Activated CD8-positive, alpha-beta memory T cell treated with anti-CD3 and anti-CD28 coated beads for 24 hours (primary cell): ENCODE results near the gene TSPYL1.
"Not testable (repeated sequence)": the region's sequence is repeated elsewhere in the genome, so short reads cannot be mapped to it uniquely, and the experiment has no call there.

Experiments used
- DNase-seq: peaks from one replicate; pipeline ENCODE4 v3.0.0-alpha.2; 2020

TSPYL1 gene

GRCh38 chr6:116279232-116280160, at the start of gene TSPYL1:
TSS of gene TSPYL1 (minus strand) at chr6:116279930. CDS start at chr6:116279830, 100 bp downstream.
- DNase-seq = peak; percentile 95

GRCh38 chr6:116329156-116329555, 49.4 kb upstream of the TSPYL1 start:
- DNase-seq = no peak

DNA sequence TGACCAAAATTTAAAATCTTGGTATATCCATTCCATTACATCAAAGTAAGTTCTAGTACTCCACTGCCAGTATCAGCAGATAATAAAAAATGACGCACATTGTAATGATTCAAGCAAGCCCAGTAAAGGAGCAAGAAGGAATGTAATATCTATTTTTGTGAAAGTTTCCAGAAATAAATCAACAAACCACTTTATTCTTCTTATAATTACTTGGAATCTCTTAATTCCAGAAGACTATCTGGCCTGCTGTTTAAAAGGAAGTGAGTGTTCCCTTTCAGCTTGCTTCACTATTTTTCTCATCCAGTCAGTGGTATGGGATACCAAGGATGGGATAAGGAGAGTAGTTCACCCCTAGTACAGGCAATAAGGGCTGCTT, 48.8 kb upstream of the TSPYL1 start:
- DNase-seq = no peak

DNA sequence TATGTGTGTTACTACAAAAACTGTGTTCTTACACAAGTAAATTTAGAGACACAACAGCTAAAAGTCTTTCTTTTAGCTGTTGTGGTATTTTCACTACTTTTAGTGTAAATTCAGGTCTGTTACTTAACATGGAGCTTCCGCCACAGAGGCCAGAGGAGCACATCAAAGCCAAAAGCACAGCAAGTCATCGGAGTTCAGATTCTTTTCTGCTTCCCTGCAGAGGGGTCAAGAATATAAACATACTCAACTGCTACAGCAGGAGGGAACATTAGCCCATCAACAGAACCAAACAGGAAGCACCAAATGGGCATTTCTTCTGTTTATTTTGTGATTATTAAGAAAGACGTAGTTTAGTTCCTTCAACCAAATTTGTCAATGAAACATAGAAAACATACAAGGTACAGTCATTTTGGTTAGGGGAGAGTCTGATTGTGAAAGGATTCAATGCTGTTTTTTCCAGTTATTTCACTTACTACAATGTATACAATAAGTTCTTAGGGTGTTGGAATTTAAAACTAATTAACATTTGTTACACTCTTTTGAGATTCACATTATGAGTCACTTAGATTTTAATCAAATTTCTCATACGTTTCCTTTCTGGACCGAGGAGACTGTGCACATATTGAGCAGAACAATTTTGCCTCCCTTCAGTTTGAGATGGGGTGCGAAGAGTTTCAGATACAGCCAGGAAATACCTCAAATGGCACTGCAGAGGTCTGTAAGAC, 48.2 kb upstream of the TSPYL1 start:
- DNase-seq = no peak

GRCh38 chr6:116326996-116327395, 47.3 kb upstream of the TSPYL1 start:
- no peak for DNase-seq

- no peak for DNase-seq
Observed at GRCh38 chr6:116326181-116326671, 46.5 kb upstream of the TSPYL1 start.

DNA sequence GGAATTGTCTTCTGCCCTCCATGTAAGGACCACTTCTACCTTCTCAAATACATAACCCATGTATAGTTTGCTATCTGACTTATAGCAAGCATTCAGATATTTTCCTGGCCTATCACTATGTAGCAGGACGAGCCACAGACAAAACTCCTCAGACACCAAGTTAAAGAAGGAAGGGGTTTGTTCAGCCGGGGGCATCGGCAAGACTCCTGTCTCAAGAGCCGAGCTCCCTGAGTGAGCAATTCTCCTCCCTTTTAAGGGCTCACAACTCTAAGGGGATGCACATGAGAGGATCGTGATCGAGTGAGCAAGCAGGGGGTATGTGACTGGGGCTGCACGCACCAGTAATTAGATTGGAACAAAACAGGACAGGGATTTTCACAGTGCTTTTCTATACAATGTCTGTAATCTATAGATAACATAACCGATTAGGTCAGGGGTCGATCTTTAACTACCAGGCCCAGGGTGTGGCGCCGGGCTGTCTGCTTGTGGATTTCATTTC, 46.0 kb upstream of the TSPYL1 start:
- DNase-seq = not testable (repeated sequence)

DNA sequence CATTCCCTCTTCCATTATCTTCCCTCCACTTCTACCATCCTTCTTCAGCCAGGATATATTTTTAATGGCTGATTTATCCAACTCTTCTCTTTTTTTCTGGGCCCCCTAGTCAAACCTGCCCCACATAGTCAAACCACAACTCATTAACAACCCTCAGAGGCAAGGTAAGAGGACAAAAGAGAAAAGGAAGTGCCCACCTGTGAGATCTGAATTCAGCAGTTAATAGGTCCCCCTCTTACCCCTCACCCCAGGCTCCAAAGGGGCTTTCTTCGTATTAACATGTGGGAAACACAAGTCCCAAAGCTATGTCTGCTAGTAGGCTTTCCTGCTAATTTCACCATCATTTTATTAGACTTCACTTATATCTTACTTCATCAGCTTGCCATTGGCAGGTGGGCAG, 44.1 kb upstream of the TSPYL1 start:
- DNase-seq = no peak

DNA sequence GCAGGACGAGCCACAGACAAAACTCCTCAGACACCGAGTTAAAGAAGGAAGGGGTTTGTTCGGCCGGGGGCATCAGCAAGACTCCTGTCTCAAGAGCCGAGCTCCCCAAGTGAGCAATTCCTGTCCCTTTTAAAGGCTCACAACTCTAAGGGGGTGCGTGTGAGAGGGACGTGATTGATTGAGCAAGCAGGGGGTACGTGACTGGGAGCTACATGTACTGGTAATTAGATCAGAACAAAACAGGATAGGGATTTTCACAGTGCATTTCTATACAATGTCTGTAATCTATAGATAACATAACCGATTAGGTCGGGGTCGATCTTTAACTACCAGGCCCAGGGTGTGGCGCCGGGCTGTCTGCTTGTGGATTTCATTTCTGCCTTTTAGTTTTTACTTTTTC, 42.2 kb upstream of the TSPYL1 start:
- DNase-seq = not testable (repeated sequence)

DNA sequence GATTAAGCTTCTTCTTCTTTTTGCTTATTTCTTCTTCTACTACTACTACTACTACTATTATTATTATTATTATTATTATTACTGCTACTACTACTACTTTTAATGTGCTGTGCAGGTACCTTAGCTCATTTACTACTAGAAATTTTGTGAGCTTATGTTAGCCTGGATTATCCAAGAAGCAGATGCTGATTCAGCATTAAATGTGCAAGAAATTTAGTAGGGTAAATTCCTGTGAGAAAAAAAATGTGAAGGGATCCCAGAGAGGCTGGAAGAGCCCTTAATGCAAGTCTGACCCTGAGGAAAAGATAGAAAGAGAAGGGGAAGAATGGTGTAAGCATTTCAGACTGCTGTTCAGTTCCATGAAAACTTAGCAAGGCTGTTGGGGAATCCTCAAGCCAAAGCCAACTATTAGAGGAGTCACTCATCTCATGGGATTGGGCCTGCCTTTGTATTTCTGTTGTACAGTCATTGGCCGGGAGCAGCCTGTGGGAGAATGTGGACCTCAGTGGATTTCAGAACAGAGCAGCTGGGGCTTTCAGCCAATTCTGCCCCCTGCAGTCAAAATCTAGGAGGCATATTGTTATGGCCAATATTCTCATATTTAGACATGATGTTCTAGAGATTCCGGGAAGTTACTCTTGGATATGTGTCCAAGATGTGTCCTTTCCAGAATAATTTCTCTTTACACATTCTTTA, 37.2 kb upstream of the TSPYL1 start:
- DNase-seq = no peak

DNA sequence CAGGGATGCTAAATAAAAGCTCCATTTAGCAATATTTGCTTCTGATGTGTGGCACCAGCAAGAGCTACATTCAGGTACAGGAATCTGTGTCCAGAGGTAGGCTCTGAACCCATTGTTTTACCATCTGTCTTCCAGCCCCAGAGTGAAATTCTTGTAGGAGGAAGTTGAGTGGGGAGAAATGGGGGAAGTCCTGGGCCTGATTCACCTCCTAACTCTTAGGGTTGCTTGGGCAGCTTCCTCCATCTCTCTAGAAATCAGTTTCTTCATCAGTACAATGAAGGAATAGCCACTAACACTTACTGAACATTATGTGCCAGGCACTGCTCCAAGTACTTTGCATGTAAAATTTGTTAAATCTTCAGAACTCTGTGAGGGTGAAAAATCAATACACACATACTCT, 35.1 kb upstream of the TSPYL1 start:
- no peak for DNase-seq

DNA sequence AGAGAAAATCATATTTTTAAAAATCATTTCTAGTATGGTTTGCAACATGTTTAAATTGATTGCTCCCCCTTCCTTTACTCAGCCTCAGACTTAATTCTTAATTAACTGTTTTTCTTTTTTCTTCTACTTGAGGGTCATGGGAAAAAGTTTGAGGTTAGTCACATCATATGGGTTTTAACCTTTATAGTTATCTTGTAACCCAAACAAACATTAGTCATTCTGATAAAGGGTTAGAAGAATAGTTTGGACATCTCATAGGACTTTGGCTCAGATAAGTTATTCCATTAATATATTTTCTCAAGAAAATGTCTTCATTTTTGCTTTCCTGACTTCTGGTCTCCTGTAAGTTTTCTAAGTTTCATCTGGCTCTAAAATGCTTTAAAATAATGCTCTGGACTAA, 34.5 kb upstream of the TSPYL1 start:
- no peak for DNase-seq

GRCh38 chr6:116313101-116313776, 33.5 kb upstream of the TSPYL1 start:
- no peak for DNase-seq

GRCh38 chr6:116309657-116310056, 29.9 kb upstream of the TSPYL1 start:
- DNase-seq = no peak

- no peak for DNase-seq
Observed at GRCh38 chr6:116309001-116309400, 29.3 kb upstream of the TSPYL1 start.

- no peak for DNase-seq
Observed at GRCh38 chr6:116307633-116308032, 27.9 kb upstream of the TSPYL1 start.

DNA sequence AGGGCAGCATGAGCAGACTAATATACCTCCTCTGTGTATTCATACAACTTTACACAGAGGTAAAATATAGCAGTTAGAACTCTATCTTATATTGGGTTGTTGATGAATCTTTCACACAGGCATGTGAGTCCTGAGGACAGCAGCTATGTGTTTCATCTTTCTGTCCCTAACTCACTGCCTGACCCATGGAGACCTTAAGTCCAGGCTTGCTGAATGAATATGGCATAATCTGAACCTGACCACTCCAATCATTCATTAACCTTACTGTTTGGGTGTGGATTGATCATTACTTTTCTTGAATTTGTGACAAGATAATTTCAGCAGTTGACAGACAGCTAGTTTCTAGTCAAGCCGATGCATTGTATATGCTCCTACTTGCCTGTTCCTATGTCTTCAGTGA, 27.3 kb upstream of the TSPYL1 start:
- DNase-seq = no peak

- DNase-seq = no peak
Observed at GRCh38 chr6:116304538-116305097, 24.9 kb upstream of the TSPYL1 start.

GRCh38 chr6:116301104-116301503, 21.4 kb upstream of the TSPYL1 start:
- DNase-seq = no peak

DNA sequence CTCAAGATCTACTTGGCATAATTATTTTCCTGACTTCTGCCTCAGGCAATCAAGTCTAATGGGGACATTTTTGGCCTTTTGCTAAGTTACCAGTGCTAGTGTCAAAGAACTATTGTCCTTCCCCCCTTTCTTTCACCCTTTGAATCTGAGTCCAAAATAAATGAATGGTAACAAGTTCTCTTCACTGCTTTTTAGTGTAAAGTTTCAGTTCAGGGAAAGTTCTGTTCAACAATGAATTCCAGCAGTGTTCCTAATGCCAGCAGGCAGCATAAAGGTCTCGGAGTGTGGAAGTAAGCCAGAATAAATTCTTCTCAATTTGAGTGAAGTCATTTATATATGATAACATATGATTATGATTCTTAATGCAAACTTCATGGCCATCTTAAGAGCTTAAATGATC, 20.8 kb upstream of the TSPYL1 start:
- no peak for DNase-seq

DNA sequence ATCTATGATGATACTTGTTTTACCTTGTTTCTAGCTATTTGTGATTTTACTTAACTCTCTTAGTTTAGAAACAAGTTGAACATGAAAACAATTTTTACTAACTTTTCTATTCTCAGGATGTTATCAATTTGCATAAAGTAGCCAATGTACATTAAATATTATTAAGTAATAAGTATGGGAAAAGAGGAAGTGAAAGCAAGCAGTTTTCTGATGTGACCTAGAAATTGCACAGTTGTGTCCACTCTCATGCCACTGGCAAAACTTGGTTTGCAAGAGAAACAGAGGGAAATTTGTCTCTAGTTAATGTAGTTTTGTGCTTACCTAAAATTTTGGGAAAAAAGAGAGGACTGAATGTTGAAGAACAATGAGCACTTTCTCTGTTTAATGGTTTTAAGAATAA, 19.2 kb upstream of the TSPYL1 start:
- no peak for DNase-seq

GRCh38 chr6:116298273-116298672, 18.5 kb upstream of the TSPYL1 start:
- no peak for DNase-seq
